ENCODE measurements around the gene SHISA6. TPM values are rescaled to one million over a fixed set of nuclear protein-coding genes. Genes with fewer than 3 reads are reported as not detected.

The SHISA6 gene
- polyA plus RNA-seq, 1 donor from 2014 or later, result 1.8 TPM

DNA sequence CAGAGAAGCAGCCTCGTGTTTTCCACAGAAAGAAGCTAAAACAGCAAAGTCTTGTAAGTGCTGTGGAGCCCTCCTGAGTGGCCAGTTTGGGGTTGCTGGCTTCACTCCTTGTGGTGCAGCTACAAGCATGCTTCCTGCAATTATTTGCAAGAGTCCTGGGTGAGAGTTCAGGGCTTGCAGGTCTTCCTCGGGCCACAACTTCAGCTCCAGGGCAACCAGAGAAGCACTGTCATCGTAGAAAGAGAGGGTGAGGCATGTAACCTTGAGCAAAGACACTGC is 37.9 kb downstream of the SHISA6 start:
- Histone ChIP-seq H3K9me2 (ENCODE audit: insufficient read depth, low read length) (no peaks in the 10 kb centered on the region), H3K9me3 (ENCODE audit: low read length) (no peaks in the 10 kb centered on the region), H3K4me3 (ENCODE audit: low read length) (no peak overlapping the region), H3K36me3 (ENCODE audit: insufficient read depth, low read length) (no peaks in the 10 kb centered on the region), H3K4me2 (ENCODE audit: low read length) (no peak overlapping the region), H3K27ac (ENCODE audit: low read length) (no peak overlapping the region), H3K79me2 (replicated peaks; ENCODE audit: insufficient read depth, low read length) (no peaks in the 10 kb centered on the region), H4K20me1 (ENCODE audit: insufficient read depth) (no peaks in the 10 kb centered on the region), H3K9ac (ENCODE audit: low read length) (no peak overlapping the region), H2AFZ (ENCODE audit: low read depth, low read length) (no peak overlapping the region), H3F3A (ENCODE audit: insufficient read depth, low read length, poor library complexity, severe bottlenecking) (no peaks in the 10 kb centered on the region), H3K27me3 (ENCODE audit: insufficient read depth, low read depth, low read length) (no peaks in the 10 kb centered on the region)
- TF ChIP-seq POLR2AphosphoS5 (IDR thresholded peaks at IDR 0.05) (no peak), TAF1 (IDR thresholded peaks at IDR 0.05; ENCODE audit: low read depth) (no peak), RAD21 (conservative IDR thresholded peaks at IDR 0.05) (no peak), EP300 (conservative IDR thresholded peaks at IDR 0.05; ENCODE audit: poor library complexity, severe bottlenecking) (no peak), SMC3 (conservative IDR thresholded peaks at IDR 0.05; ENCODE audit: poor library complexity) (no peak), MXI1 (conservative IDR thresholded peaks at IDR 0.05; ENCODE audit: poor library complexity, severe bottlenecking) (no peak), EZH2 (IDR thresholded peaks at IDR 0.05; ENCODE audit: borderline replicate concordance, insufficient read depth, low read length, poor library complexity, severe bottlenecking) (no peak)
- TF ChIP-seq, protein P1, sequence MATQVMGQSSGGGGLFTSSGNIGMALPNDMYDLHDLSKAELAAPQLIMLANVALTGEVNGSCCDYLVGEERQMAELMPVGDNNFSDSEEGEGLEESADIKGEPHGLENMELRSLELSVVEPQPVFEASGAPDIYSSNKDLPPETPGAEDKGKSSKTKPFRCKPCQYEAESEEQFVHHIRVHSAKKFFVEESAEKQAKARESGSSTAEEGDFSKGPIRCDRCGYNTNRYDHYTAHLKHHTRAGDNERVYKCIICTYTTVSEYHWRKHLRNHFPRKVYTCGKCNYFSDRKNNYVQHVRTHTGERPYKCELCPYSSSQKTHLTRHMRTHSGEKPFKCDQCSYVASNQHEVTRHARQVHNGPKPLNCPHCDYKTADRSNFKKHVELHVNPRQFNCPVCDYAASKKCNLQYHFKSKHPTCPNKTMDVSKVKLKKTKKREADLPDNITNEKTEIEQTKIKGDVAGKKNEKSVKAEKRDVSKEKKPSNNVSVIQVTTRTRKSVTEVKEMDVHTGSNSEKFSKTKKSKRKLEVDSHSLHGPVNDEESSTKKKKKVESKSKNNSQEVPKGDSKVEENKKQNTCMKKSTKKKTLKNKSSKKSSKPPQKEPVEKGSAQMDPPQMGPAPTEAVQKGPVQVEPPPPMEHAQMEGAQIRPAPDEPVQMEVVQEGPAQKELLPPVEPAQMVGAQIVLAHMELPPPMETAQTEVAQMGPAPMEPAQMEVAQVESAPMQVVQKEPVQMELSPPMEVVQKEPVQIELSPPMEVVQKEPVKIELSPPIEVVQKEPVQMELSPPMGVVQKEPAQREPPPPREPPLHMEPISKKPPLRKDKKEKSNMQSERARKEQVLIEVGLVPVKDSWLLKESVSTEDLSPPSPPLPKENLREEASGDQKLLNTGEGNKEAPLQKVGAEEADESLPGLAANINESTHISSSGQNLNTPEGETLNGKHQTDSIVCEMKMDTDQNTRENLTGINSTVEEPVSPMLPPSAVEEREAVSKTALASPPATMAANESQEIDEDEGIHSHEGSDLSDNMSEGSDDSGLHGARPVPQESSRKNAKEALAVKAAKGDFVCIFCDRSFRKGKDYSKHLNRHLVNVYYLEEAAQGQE (IDR thresholded peaks at IDR 0.05; ENCODE audit: borderline replicate concordance), result no peak
- TF ChIP-seq, protein P2, sequence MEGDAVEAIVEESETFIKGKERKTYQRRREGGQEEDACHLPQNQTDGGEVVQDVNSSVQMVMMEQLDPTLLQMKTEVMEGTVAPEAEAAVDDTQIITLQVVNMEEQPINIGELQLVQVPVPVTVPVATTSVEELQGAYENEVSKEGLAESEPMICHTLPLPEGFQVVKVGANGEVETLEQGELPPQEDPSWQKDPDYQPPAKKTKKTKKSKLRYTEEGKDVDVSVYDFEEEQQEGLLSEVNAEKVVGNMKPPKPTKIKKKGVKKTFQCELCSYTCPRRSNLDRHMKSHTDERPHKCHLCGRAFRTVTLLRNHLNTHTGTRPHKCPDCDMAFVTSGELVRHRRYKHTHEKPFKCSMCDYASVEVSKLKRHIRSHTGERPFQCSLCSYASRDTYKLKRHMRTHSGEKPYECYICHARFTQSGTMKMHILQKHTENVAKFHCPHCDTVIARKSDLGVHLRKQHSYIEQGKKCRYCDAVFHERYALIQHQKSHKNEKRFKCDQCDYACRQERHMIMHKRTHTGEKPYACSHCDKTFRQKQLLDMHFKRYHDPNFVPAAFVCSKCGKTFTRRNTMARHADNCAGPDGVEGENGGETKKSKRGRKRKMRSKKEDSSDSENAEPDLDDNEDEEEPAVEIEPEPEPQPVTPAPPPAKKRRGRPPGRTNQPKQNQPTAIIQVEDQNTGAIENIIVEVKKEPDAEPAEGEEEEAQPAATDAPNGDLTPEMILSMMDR (IDR thresholded peaks at IDR 0.05; ENCODE audit: poor library complexity, severe bottlenecking), result no peak

DNA sequence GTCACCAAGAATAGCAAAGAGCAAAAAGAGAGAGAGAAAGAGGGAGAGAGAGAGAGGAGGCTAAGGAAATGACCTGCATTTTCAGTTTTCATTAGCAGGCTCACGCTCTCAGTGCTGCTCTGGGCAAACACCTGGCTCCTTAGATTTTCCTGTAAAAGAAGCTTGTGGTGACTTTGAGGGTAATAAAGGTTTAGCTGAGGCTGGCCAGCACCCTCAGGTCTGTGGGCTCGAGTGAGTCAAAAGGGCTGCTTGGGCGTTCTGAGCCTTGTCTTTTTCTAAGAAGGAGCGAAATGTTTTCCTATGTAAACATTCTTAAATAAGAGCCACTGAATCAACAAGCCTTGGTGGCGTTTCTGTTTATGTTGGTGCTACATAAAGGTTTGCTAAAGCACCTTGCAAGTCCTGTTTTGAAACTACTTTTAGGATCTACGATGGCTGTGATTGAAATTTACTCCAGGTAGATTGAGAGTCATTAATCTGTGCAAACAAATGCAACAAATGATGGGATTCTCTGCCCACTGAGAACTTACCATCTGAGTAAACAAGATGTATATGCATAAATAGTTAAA is 38.8 kb downstream of the SHISA6 start:
- H2AFZ ChIP-seq (ENCODE audit: low read depth, low read length), result no peak overlapping the region
- H3K4me2 ChIP-seq (ENCODE audit: low read length), result no peak overlapping the region
- H3K27me3 ChIP-seq (ENCODE audit: insufficient read depth, low read depth, low read length), result no peaks in the 10 kb centered on the region
- no peaks in the 10 kb centered on the region for H3K36me3 ChIP-seq (ENCODE audit: insufficient read depth, low read length)
- no peak for TF ChIP-seq EZH2 (IDR thresholded peaks at IDR 0.05; ENCODE audit: borderline replicate concordance, insufficient read depth, low read length, poor library complexity, severe bottlenecking)
- TF ChIP-seq, protein P1 (IDR thresholded peaks at IDR 0.05; ENCODE audit: borderline replicate concordance), result no peak
- H3K4me3 ChIP-seq (ENCODE audit: low read length), result no peak overlapping the region
- no peaks in the 10 kb centered on the region for H3K9me2 ChIP-seq (ENCODE audit: insufficient read depth, low read length)
- H3K27ac ChIP-seq (ENCODE audit: low read length), result no peak overlapping the region
- H3K79me2 ChIP-seq (replicated peaks; ENCODE audit: insufficient read depth, low read length), result no peaks in the 10 kb centered on the region
- no peaks in the 10 kb centered on the region for H4K20me1 ChIP-seq (ENCODE audit: insufficient read depth)
- no peak overlapping the region for H3K9ac ChIP-seq (ENCODE audit: low read length)
- no peaks in the 10 kb centered on the region for H3F3A ChIP-seq (ENCODE audit: insufficient read depth, low read length, poor library complexity, severe bottlenecking)
- no peaks in the 10 kb centered on the region for H3K9me3 ChIP-seq (ENCODE audit: low read length)
